GM18517 (cell line): ENCODE measurements around the gene SLC26A11.

ENCODE experiments used
- ATAC-seq: cut with Tn5 transposase; IDR thresholded peaks from one replicate; pipeline ENCODE4 v1.9.1; 2021; ENCODE audit warnings: mild to moderate bottlenecking, moderate library complexity; ENCODE audit not compliant: unreplicated experiment

Gene SLC26A11

DNA sequence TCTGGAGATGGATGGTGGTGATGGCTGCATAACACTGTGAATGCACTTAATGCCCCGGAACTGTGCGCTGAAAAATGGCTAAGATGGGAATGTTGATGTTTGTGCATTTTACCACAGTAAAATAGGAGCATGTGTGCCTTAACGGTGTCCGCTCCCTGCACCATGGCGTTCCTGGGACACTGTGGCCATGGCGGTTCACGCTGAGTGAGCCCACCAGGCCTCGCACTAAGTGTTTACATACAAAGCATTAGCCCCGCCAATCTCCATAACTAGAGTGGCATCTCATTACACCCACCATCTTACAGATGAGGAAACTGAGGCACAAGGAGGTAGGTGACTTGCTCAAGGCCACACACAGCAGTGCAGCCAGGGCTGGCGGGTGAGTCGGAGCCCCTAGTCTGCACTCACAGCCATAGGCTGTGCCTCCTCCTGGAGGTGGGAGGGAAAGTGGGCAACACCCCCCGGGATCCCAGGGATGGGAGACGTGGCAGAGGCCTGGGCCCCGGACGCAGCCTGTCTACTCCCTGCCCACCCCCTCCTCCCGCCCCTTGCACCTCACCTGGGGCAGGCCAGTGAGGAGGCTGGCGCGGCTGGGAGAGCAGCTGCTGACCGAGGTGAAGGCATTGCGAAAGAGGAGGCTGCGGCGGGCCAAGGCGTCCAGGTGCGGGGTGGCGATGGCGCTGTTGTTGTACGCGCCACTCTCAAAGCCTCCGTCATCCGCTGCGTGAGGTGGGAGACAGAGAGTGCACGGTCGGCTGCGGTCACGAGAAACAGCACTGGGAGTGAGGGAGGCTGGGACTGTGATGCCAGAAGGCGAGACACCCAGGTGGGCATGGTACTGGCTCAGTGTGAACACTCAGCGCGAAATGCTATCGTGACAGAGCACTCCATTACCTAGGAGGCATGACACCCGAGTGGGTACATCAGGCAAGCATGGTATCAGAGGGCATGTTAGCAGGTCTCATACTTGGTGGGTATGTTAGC is 3.5 kb upstream of the SLC26A11 start:
- ATAC-seq: no peak

DNA sequence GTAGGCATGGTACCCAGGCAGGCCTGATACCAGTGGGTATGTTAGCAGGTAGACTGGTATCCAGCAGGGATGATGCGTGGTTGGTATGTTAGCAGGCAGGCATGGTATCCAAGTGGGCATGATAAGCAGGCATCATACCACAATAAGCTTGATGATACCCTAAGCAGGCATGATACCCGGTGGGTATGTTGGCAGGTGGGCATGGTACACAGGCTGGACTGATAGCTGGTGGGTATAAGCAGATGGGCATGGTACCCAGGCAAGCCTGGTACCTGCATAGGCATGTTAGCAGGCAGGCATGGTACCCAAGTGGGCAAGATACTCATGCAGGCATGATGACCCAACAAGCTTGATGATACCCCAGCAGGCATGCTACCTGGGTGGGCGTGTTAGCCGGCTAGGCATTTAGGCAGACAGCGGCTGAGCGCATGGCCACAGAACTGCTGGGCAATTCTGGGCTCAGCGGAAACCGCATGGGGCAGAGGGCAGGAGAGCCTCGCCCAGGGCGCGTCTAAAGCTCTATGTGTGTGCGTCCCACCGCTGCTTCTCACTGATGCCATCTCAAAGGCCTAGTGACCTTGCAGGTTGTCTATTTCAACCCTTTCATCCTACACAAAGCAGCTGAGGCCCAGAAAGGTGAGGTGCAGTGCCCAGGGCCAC is 2.4 kb upstream of the SLC26A11 start:
- no peak for ATAC-seq

DNA sequence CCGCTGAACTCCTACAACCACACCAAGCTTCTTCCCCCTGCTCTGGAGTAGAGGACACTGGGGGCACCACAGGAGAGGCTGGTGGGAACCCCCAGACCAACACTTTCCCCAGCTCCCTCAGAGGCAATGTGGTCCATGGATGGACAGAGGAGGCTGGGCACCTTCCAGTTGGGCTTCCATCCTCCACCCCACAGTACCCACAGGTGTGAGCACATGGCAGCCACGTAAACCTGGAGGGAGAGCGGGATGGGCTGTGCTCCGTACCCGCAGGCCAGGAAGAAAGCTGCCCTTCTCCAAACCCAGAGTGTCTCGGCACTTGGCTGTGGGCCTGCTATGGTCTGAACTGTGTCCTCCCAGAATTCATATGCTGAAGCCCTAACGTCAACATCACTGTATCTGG is 1.8 kb upstream of the SLC26A11 start:
- ATAC-seq: no peak

DNA sequence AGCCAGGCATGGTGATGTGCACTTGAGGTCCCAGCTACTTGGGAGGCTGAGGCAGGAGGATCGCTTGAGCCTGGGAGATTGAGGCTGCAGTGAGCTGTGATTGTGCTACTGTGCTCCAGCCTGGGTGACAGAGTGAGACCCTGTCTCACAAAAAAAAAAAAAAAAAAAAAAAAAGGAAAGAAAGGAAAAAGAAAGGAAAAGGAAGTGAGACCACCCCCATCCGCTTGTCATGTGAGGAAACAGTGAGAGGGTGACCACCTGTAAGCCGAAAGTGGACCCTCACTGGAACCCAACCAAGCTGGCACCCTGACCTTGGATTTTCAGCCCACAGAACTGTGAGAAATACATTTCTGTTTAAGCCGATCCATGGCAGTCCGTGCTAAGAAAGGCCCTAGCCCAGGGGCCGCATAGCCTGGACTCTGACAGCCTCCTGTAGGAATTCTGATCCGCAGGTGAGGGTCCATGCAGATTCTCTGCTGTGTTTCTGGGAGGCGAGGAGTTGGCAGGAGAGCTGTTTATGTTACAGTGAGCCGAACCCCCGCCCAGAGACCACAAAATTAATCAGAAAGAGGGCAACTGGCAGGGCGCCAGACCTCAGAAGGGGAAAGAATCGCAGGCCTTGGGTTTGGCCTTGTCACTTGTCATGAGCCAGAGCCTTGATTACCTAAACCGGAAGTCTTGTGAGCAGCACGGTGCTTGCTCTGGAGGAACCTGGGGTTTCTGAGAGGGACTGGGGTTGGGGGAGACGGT is 1.0 kb upstream of the SLC26A11 start:
- no peak for ATAC-seq

DNA sequence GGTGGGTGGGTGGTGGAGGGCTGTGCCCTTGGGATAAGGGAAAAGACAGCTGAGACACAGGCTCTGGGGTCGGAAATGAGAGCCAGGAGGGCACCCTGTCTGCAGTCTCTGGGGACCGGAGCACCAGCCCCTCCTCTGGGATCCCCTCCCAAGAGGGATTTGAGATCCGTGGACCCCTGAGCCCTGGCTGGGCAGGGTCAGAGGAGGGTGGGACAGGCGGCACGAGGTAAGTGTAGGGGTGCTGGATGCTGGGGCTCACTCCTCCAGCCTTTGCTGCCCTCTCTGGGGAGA is 519 bp upstream of the SLC26A11 start:
- ATAC-seq: no peak

DNA sequence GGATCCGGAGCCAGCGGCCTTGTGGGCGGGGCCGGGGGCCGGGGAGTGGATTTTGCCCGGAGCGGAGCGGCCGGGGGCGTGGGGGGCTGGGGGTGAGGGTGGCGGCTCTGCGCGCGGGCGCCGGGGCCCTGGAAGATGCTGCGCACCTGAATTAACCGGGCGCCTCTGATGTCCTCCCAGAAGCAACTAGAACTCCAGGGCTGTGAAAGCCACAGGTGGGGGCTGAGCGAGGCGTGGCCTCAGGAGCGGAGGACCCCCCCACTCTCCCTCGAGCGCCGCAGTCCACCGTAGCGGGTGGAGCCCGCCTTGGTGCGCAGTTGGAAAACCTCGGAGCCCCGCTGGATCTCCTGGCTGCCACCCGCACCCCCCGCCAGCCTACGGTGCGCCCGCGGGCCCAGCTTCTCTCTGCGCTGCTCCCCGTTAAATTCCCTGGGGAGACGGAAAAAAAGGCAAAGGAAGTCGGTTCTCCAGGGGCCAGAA is 549 bp downstream of the SLC26A11 start:
- no peak for ATAC-seq

DNA sequence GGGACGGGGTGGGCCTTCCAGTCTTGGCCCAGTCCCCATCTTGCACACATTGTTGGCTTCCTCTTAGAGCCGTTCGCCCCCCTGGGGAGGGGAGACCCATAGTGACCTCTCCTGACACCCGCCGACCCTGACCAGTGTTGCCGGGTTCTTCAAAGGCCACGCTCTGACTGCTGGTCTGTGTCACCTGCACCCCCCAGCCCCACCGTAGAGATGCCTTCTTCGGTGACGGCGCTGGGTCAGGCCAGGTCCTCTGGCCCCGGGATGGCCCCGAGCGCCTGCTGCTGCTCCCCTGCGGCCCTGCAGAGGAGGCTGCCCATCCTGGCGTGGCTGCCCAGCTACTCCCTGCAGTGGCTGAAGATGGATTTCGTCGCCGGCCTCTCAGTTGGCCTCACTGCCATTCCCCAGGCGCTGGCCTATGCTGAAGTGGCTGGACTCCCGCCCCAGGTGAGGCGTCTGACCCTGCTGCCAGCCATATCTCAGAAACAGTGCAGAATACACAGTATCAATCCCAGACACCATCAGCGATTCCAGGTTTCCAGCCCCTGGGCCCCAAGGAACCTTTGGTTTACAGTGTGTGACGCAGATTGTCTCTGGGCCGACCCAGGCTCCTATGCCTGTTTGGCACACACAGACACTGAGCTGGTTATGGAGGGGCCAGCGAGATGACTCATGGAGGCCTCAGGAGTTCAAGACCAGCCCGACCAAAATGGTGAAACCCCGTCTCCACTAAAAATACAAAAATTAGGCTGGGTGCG is 1.3 kb downstream of the SLC26A11 start:
- ATAC-seq: no peak

DNA sequence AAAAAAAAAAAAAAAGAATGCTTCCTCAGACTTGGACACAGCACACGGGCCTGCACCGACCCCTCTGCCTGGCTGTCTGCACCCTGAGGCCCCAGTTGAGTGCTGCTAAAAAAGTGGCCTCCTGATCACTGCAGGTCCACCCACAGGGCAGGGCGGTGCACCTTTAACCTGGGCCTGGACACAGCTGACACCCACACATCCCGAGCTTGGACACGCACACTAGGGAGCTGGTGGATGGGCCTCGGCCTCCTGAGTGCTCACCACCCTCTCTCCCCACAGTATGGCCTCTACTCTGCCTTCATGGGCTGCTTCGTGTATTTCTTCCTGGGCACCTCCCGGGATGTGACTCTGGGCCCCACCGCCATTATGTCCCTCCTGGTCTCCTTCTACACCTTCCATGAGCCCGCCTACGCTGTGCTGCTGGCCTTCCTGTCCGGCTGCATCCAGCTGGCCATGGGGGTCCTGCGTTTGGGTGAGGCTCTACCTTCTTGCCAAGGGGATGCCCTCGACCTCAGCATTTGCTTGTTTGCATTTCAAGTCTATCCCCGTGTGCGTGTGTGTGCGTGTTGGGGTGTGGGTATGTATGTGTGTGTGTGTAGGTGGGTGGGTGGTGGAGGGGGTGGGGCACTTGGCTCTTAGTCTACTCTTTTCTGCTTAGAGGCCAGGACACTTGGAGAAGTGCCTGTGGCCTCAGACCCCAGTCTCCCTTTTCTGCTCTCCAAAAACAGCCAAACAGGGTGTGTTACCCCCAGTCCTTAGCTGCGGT is 2.3 kb downstream of the SLC26A11 start:
- ATAC-seq: no peak

DNA sequence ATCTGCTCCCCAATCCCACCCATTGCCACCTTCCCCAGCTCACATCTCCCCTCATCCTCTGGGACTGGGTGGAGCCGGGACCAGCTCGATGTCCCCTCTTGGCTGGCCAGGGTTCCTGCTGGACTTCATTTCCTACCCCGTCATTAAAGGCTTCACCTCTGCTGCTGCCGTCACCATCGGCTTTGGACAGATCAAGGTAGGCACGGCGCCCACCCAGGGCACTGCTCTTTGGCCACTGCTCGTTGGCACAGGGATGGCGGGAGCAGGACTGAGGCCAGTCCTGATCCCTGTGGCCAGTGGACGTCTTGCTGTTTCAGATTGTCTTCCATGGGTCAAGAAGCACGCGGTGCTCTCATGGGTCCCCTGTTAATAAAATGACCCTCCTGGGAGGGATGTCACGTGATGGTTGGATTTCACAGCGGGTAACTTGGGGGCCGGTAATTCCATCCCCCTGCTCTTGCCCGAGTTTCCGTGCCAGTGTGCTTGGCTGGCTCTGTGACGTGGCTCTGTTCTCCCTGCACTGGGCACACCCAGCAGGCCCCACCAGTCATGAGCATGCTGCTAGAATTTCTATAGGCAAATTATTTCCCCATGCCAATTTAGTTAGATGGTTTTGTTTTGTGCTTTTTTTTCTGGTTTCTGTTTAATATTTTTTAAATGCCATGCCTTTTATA is 3.1 kb downstream of the SLC26A11 start:
- ATAC-seq: no peak

DNA sequence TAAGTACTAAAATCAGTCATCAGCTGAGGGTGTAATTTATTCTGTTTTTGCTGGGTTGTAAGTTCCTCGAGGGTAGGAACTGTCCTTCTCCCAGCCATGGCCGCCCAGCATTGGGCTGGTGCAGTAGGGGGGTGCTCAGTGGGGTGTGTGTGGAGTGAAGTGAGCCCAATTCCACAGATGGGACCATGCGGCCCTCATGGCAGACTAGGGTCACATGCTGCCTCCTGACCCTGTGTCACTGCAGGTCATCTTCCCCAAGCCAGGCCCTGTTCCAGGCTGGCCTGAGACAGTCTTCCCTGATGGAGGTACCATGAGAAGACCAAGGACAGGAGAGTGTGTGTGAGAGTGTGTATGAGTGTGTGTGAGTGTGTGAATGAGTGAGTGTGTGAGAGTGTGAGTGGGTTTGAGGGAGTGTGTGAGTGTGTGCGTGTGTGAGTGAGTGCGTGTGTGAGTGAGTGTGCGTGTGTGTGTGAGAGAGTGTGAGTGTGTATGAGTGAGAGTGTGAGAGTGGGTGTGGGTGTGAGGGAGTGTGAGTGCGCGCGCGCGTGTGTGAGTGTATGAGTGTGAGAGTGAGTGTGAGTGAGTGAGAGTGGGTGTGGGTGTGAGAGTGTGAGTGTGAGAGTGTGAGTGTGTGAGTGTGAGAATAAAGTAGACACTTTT is 3.7 kb downstream of the SLC26A11 start:
- ATAC-seq: no peak

DNA sequence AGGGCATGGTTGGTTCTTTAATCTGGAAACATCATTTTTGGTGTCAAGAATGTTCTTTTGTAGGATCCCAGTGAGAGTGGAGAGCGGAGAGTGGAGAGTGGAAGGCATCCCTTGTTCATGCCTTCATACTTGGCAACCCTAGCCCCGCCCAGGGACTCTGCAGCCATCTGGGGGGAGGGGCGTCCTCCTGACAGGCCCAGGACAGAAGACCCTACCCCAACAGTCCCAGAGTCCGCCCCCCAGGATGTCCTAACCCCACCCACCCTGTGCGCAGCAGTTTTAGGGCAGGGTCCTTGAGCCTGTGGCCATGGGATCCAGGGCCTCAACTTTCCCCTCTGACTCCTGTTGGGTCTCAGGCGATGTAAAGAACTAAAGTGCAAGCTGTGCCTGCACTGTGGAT is 4.5 kb downstream of the SLC26A11 start:
- ATAC-seq: no peak

DNA sequence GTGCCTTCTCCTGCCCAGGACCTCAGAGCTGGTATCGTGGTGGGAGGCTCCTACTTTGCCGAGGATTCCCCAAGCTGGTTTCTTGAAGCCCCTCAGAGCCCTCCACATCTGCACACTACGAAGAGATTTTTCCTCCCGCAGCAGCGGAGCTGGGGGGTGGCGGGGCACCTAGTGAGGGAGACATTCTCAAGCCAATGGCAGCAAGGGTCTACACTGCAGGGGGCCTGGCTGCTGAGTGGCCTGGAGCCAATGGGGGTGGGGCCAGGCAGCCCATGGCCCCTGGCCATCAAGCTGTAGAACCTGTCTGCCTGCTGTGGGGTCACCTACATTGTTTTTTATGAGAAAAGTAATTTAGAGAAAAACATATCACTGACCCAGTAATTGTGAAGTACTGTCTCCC is 5.0 kb downstream of the SLC26A11 start:
- ATAC-seq: no peak

DNA sequence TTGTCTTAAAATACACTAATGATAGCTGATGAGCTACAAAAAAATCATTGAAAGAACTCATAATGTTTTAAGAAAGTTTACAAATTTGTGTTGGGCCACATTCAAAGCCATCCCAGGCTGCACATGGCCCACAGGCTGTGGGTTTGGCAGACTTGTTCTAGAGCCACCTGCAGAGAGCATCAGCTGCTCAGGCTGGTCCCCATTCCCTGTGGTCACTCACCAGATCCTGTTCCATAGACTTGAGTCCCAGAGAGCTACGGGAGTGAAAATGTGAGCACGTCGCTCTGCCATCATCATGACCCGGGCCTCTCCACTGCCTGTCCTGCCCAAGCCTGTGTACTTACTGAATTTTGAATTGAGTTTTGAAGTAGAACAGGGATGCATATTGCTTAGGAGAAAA is 6.9 kb downstream of the SLC26A11 start:
- ATAC-seq: no peak

DNA sequence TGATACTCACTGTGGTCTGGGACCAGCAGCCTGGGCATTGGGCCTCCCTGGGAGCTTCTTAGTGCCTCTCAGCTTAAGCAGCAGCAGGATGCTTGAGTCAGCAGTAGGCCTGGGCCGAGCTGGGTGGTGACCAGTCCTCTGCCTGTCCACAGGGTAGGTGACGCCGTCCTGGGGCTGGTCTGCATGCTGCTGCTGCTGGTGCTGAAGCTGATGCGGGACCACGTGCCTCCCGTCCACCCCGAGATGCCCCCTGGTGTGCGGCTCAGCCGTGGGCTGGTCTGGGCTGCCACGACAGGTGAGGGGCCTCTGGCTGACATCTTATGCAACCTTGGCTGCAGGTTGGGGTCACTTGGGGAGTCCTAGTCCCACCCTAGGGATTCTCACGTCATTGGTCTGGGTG is 7.4 kb downstream of the SLC26A11 start:
- no peak for ATAC-seq

DNA sequence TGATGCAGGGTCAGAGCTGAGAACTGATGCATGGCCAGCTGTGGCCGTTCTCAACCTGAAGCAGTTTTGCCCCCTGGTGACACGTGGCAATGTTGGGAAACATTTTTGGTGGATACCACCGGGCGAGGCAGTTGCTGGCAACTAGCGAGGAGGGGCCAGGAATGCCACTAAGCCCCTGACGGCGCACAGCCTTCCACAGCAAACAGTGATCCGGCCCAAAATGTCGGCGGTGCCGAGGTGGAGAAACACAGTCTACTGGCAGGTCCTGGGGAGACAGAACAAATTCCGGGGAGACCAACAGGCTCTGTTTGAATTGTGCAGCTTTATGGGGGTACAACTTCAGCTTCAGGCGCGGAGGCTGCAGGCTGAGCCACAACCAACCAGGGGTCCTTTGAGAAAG is 8.2 kb downstream of the SLC26A11 start:
- no peak for ATAC-seq

DNA sequence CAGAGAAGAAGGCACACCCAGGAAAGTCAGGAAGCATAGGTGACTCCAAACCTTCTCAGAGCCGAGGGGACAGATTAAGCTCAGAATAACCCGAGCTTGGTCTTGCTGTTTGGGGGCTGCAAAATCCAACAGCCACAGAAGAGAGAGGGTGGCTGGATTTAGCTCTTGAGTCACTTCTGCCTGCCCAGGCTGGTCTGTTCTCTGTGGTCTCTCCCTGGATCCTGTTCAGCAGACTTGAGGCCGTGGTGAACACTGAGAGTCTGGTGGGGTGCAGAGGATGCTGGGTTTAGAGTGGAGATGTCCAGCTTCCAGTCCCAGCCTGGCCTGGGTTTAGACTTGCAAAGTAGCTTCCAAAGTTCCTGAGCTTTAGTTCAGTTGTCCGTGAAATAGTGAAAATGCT is 8.8 kb downstream of the SLC26A11 start:
- no peak for ATAC-seq

DNA sequence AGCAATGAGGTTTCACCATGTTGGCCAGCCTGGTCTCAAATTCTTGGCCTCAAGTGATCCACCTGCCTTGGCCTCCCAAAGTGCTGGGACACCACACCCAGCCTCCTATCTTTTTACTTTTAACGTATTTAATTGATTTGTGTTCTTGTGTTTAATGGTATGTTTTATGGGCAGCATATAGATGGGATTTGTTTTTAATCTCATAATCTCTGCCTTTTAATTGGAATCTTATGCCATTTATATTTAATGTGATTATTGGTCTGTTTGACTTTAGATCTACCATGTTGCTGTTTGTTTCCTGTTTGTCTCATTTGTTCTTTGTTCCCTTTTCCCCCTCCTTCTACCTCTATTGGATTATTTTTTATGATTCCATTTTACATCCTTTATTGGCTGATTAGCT is 12.2 kb downstream of the SLC26A11 start:
- ATAC-seq: no peak

DNA sequence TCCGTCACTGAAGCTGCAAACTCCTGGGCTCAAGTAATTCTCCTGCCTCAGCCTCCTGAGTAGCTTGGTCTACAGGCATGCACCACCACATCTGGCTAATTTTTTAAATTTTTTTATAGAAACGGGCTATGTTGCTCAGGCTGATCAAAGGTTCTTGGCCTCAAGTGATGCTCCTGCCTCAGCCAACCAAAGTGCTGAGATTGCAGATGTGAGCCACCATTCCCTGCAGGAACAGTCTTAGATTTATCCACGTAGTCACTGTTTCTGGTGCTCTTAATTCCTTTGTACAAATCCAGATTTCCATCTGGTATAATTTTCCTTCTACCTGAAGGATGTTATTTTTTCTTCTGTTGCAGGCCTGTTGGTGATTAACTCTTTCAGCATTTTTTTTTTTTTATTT is 13.0 kb downstream of the SLC26A11 start:
- no peak for ATAC-seq

DNA sequence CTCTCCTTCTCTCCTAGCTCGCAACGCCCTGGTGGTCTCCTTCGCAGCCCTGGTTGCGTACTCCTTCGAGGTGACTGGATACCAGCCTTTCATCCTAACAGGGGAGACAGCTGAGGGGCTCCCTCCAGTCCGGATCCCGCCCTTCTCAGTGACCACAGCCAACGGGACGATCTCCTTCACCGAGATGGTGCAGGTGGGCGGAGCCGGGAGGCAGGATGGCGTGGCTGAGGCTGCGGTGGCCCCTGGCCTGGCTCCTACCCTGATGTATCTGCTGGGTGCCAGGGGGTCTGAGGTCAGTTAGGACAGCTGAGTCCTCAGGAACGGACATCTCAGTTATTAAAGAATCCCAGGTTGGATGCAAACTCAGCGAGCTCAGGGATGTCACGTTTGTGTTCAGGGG is 16.7 kb downstream of the SLC26A11 start:
- ATAC-seq: no peak
